H1 (cell line): Measurements from ENCODE around the gene CEACAM8.

Experiments
- ATF2 ChIP-seq: IDR thresholded peaks from 2 replicates; pipeline ENCODE4 v1.6.1; 2012; ENCODE audit warnings: low read length, inconsistent platforms
- BRCA1 ChIP-seq: IDR thresholded peaks from 2 replicates; pipeline ENCODE4 v1.6.1; 2012; ENCODE audit warnings: low read depth, low read length, improper control_type of control experiment
- CTCF ChIP-seq, 3 experiments: IDR thresholded peaks; 1 replicate in 2 of 3; 2 replicates in 1 of 3; pipeline versions ENCODE4 v1.5.1 to v1.6.1; 2011; ENCODE audit warnings: low read length in 3 of 3, mild to moderate bottlenecking in 3 of 3, inconsistent platforms in 2 of 3, low read depth in 1 of 3, moderate library complexity in 1 of 3; ENCODE audit not compliant: insufficient read depth in 1 of 3; ENCODE audit errors: control extremely low read depth in 1 of 3
- GTF2F1 ChIP-seq: IDR thresholded peaks from 2 replicates; pipeline ENCODE4 v1.6.1; 2012; ENCODE audit warnings: low read depth, low read length, improper control_type of control experiment, borderline replicate concordance
- JUN ChIP-seq: IDR thresholded peaks from 2 replicates; pipeline ENCODE4 v1.6.1; 2011; ENCODE audit warnings: low read depth, mild to moderate bottlenecking, improper control_type of control experiment, low read length
- JUND ChIP-seq: IDR thresholded peaks from 2 replicates; pipeline ENCODE4 v1.6.1; 2011; ENCODE audit warnings: mild to moderate bottlenecking, improper control_type of control experiment, low read length
- NRF1 ChIP-seq: IDR thresholded peaks from 2 replicates; pipeline ENCODE4 v1.6.1; 2011; ENCODE audit warnings: mild to moderate bottlenecking, low read depth, low read length, improper control_type of control experiment
- POLR2A ChIP-seq, 2 experiments: IDR thresholded peaks; 1 replicate in 1 of 2; 2 replicates in 1 of 2; pipeline ENCODE4 v1.6.1; 2011; ENCODE audit warnings: low read depth in 2 of 2, low read length in 2 of 2, mild to moderate bottlenecking in 2 of 2; ENCODE audit errors: control extremely low read depth in 1 of 2
- POLR2AphosphoS5 ChIP-seq: IDR thresholded peaks from 2 replicates; pipeline ENCODE4 v1.6.1; 2011; ENCODE audit warnings: low read depth, low read length
- RFX5 ChIP-seq: IDR thresholded peaks from 2 replicates; pipeline ENCODE4 v1.6.1; 2011; ENCODE audit warnings: low read depth, low read length, improper control_type of control experiment, borderline replicate concordance
- SP1 ChIP-seq: IDR thresholded peaks from 2 replicates; pipeline ENCODE4 v1.6.1; 2011; ENCODE audit warnings: low read depth, low read length
- TAF1 ChIP-seq: IDR thresholded peaks from 2 replicates; pipeline ENCODE4 v1.6.1; 2011; ENCODE audit warnings: mild to moderate bottlenecking, low read depth, low read length
- YY1 ChIP-seq: IDR thresholded peaks from 2 replicates; pipeline ENCODE4 v1.6.1; 2011; ENCODE audit warnings: low read depth, mild to moderate bottlenecking, low read length

- TF ChIP-seq SP1 = no peak
- no peak for TF ChIP-seq JUND
- no peak for TF ChIP-seq POLR2AphosphoS5
- no peak for TF ChIP-seq CTCF (IDR thresholded peaks at IDR 0.05; ENCODE audit: control extremely low read depth in 1 of 3, insufficient read depth in 1 of 3, low read depth in 1 of 3, low read length in 3 of 3)
- no peak for TF ChIP-seq POLR2A (IDR thresholded peaks at IDR 0.05; ENCODE audit: control extremely low read depth in 1 of 2, low read depth in 2 of 2, low read length in 2 of 2)
- no peak for TF ChIP-seq NRF1
- TF ChIP-seq YY1 = no peak
- TF ChIP-seq TAF1 = no peak
- TF ChIP-seq ATF2 = no peak
- TF ChIP-seq JUN = no peak
- no peak for TF ChIP-seq GTF2F1
- TF ChIP-seq BRCA1 = no peak
- no peak for TF ChIP-seq RFX5
These were observed 61.8 kb downstream of the CEACAM8 start for GRCh38 chr19:42532891-42533290.
